Measurements from ENCODE around the gene IL1RL2.

- TF ChIP-seq CTCF (IDR thresholded peaks at IDR 0.05) (no peak), POLR2A (IDR thresholded peaks at IDR 0.05) (no peak)
Observed at GRCh38 chr2:102138331-102138730, 48.5 kb upstream of the IL1RL2 start.

Measured in thyroid gland (tissue), 4 donors.